HEK293 (cell line): Measurements from ENCODE around the gene BCR.

ENCODE experiments used
- CTCF ChIP-seq: fragments of 450-650 bp; formaldehyde crosslinking; IDR thresholded peaks from 2 replicates; pipeline ENCODE4 v1.5.1; 2016; ENCODE audit warnings: missing biosample characterization, missing genetic modification characterization
- MYNN ChIP-seq: fragments of 450-650 bp; formaldehyde crosslinking; IDR thresholded peaks from 2 replicates; pipeline ENCODE4 v1.5.1; 2016; ENCODE audit warnings: missing biosample characterization, missing genetic modification characterization, borderline replicate concordance
- SP2 ChIP-seq: fragments of 450-650 bp; formaldehyde crosslinking; IDR thresholded peaks from 2 replicates; pipeline ENCODE4 v1.5.1; 2016; ENCODE audit warnings: missing biosample characterization, missing genetic modification characterization

- TF ChIP-seq MYNN: no peak
- no peak for TF ChIP-seq CTCF (tag by site-specific recombination)
- TF ChIP-seq SP2 (tag by site-specific recombination): no peak
Observed at GRCh38 chr22:23274146-23274526, 93.8 kb downstream of the BCR start.
